NCI-H345 treated with DMSO at 0.1 percent for 48 hours (cell line): Measurements from ENCODE around the gene ASPDH.
A peak's percentile ranks its signal among the peaks of the same experiment; 100 is the strongest.

Source experiments
- DNase-seq: peaks from one replicate; lab custom pipeline; 2025; ENCODE audit not compliant: unreplicated experiment; lab: John Stamatoyannopoulos, UW

ASPDH gene

GRCh38 chr19:50516456-50516855 lies 2.7 kb upstream of the ASPDH start:
- no peak for DNase-seq

GRCh38 chr19:50515168-50515561 lies 1.5 kb upstream of the ASPDH start:
- no peak for DNase-seq

- DNase-seq: peak; percentile 15
Measured at GRCh38 chr19:50514346-50515167, 844 bp upstream of the ASPDH start.

GRCh38 chr19:50512999-50513745 lies 541 bp downstream of the ASPDH start:
- DNase-seq: no peak

GRCh38 chr19:50512112-50512998 lies 1.4 kb downstream of the ASPDH start:
- no peak for DNase-seq

GRCh38 chr19:50511069-50511822 lies 2.5 kb downstream of the ASPDH start, which contains the start of gene JOSD2:
JOSD2 (minus strand) TSS chr19:50511191; CDS start chr19:50510431, 760 bp downstream.
- DNase-seq: peak; percentile 82

- DNase-seq: peak; percentile 49
Measured at GRCh38 chr19:50510700-50511068, 3.0 kb downstream of the ASPDH start.

- DNase-seq: no peak
Measured at GRCh38 chr19:50510121-50510670, 3.5 kb downstream of the ASPDH start.

GRCh38 chr19:50509366-50509765 lies 4.3 kb downstream of the ASPDH start:
- DNase-seq: no peak

- no peak for DNase-seq
Measured at GRCh38 chr19:50508843-50509190, 4.9 kb downstream of the ASPDH start.

- no peak for DNase-seq
Measured at GRCh38 chr19:50507376-50507775, 6.3 kb downstream of the ASPDH start.

GRCh38 chr19:50506700-50507099 lies 7.0 kb downstream of the ASPDH start:
- DNase-seq: no peak

- DNase-seq: no peak
Measured at GRCh38 chr19:50505856-50506611, 7.7 kb downstream of the ASPDH start.

- no peak for DNase-seq
Measured at GRCh38 chr19:50501568-50502475, 11.9 kb downstream of the ASPDH start.

GRCh38 chr19:50501186-50501567 lies 12.5 kb downstream of the ASPDH start:
- no peak for DNase-seq

- no peak for DNase-seq
Measured at GRCh38 chr19:50500753-50501151, 13.0 kb downstream of the ASPDH start.

- no peak for DNase-seq
Measured at GRCh38 chr19:50500060-50500752, 13.5 kb downstream of the ASPDH start.
